Measurements from ENCODE around the gene EDN2.

Gene EDN2

DNA sequence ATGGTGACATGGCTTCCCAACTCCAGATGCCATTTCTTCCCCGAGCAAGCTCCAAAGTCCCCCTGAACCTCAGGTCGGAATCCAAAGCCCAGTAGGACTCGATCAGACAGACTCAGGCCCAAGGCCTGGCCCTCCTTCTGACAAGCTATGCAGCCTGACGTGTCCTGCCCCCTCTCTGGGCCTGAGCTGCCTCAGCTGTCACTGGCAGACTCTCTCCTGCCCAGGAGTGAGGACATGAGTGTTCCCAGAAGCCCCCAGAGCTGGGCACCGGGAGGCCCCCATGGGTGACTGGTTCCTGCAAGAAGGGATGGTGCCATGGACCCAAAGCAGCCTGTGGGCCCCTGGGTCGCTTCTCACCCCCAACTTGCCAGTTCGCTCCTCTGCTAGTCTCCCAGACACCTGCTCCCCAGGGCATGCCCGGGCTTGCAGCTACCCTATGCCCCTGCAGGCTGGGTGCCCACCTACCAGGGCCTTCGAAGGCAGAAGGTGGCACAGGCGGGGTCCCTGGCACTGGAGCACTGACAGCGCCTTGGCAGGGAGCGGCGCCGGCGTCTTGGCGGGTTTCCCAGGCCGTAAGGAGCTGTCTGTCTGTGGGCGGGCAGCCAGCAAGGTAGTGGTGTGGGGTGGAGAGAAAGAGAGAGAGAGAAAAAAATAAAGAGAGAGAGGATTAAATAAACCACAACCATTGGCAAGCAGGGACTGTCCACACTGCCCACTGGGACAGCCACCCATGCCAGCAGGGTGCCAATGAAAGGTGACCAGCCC is 2.3 kb downstream of the EDN2 start:
- peak; percentile 44 for DNase-seq

GRCh38 chr1:41481109-41481775 is 3.2 kb downstream of the EDN2 start:
- DNase-seq, result no peak

DNA sequence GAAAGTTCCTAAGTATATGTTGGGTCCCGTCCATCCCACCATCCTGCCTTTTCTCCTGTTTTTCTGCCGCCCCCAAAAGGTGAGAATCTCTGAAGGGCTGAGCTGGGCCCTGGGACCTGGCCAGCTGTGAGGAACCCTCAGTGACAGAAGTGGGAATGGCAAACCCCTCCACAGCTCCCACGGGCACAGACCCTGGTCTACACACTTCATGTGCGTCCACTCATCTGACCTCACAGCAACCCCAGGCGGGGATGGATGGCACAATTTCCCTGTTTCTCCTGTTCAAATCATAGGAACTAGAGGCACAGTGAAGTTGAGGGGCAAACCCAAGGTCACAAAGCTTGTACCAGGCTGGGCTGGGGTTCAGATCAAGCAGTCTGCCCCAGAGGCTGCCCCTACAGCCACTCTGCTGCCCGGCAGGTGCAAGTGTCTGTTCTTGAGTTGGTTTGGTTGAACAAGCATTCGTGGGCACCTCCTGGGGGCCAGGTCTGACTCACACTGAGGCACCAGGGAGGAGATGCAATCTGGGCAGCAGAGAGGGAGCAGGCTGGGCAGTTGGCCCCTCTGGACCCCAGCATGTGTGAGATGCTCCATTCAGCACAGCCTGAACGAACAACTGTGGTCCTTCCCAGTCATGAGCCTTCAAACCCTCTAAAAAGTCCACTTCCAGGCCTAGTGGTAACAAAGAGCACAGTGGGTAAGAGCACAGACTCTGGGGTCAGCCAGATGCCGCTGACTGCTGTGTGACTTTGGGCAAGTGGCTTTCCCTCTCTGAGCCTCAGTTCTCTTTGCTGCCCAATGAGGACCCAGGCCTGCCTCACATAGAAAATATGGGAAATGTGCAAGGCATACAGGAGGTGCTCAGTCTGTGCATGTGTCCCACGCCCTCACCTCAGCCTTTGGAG is 4.0 kb downstream of the EDN2 start:
- DNase-seq, result no peak

DNA sequence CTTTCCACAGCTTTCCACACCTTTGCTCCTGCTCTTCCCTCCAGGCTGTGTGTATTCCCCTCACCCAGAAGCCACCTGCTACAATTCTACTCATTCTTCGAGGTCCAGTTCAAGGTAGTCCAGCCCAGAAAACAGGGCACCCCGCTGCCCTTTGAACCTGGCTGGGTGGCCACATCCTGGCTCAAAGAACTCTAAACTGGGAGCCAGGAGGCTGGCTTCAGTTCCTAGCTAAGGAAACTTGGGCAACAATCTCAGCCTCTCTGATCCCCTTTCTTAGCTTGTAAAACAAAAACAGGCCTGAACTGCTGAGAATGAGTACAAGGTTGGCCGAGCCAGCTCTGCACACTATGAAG is 4.7 kb downstream of the EDN2 start:
- no peak for DNase-seq

DNA sequence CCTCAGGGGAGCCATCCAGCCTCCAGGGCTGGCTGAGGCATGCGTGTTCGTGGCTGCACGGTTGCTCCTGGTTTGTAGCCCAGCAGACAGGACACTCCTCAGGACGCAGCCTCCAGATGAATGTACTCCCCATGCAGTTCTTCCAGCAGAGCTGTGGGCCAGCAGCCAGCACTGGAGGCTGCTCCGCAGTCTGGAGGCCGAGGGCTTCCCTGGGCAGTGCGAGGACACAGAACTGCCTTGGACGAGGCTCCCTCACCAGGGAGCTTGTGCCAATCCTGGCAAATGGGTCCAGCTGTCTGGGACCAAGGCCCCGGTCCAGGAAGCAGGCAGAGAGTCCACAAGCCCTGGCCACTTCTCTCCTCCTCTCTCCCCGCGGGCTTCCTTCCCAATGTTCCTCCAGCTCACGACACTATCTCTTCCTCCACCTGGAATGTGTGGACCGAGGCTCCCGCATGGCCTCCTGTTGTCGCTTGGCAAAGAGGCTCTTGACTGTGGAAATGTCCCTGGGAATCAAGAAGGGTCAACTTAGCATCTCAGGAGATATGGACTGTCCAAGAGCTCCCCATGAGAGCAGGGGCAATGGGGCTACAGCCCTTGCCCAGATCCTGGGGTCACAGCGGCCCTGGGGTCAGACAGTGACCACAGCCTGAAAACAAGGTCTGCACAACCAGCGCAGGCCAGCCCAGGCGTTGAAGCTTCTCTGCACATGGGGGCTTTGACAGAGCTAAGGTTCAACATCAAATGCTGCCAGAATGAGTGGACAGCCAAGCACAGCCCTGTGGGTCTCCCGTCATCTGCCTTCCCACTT is 5.3 kb downstream of the EDN2 start:
- no peak for DNase-seq

DNA sequence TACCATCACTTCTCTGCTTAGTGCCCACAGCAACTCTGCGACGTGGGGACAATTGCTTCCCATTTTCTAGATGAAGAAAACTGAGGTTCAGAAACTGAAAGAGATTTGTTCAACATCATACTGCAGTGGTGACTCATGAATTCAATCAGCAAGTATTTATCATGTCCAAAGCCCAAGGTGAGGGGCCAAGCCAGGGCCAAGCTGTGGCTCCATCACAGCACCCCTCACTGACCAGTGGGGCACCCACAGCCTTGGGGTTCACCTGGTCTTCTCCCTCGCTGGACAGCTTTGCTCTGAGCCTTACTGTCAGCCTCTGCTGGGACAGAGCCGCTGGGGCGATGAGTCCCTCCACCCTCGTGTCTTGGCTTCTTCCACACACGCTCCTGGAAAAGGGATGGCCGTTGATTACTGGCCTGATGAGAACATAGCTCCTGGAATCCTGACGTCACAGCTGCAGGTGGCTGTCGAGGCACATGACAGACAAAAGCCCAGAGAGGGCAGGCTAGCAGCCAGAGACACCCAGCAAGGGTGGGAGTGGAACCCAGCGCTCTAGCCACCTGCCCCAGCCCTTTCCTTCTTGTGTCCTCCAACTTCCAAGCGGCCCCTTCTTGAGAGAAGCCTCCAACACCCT is 6.2 kb downstream of the EDN2 start:
- DNase-seq, result no peak

- no peak for DNase-seq
Observed at GRCh38 chr1:41476807-41477361, 7.6 kb downstream of the EDN2 start.

GRCh38 chr1:41475859-41476567 is 8.5 kb downstream of the EDN2 start:
- no peak for DNase-seq

DNA sequence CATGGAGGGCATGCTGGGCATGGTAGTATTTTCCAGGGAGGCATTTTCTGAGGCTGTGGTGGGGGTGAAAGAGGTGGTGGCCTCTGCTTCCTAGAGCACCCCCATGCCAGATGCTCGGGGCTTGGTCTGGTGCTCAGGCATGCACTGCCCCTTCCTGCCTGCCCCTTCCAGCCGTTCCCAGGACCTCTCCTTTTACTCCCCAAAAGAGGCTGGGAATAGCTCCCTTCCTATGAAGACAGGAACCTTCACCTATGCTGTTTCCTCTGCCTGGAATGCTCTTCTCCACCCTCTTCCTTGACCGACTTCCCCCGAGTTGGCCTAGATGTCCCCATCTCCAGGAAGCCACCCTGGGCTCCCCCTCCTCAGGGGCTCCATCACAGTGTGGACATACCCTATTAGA is 9.1 kb downstream of the EDN2 start:
- DNase-seq, result no peak

GRCh38 chr1:41474490-41475271 is 9.8 kb downstream of the EDN2 start:
- DNase-seq, result peak; percentile 69

GRCh38 chr1:41473738-41474362 is 10.6 kb downstream of the EDN2 start:
- no peak for DNase-seq

GRCh38 chr1:41471658-41472057 is 12.8 kb downstream of the EDN2 start:
- no peak for DNase-seq

DNA sequence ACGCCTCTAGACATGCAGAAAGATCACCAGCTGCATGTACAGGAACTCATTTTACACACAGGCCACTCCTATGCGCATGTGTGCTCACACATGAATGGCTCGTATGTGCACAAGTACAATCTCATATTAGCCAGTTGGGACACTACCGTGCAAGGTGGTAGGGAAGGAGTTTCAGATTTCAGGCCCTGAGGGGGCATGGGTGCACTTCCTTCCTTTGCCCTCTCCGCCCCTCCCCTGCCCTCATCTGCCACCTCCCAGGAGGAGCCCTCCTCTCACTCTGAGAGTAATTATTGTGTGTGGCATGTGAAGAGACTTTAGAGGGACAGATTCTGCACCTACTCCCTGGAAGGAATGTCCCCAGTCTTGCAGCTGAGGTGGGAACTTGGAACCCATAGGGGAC is 14.8 kb downstream of the EDN2 start:
- no peak for DNase-seq

GRCh38 chr1:41468122-41468762 is 16.2 kb downstream of the EDN2 start:
- DNase-seq, result no peak

GRCh38 chr1:41467673-41468072 is 16.8 kb downstream of the EDN2 start:
- no peak for DNase-seq

DNA sequence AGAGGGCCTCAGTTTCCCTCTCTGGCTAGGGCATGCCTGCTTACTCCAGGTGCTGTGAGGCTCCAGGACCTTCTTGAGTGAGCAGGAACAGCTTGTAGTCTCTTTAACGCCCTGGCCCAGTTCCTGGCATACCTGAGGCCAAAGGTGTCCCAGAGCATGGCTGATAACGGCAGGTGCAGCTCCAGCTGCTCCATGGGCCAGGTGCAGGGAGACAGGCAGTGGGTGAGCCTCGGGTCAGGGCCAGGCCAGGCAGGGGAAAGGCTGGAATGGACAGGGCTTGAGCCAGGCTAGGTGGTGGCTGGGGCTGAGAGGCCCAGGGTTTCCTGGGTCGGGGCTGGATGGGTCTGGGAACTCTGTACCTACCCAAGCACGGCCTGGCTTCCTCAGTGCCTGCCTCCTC is 18.3 kb downstream of the EDN2 start:
- DNase-seq, result no peak

DNA sequence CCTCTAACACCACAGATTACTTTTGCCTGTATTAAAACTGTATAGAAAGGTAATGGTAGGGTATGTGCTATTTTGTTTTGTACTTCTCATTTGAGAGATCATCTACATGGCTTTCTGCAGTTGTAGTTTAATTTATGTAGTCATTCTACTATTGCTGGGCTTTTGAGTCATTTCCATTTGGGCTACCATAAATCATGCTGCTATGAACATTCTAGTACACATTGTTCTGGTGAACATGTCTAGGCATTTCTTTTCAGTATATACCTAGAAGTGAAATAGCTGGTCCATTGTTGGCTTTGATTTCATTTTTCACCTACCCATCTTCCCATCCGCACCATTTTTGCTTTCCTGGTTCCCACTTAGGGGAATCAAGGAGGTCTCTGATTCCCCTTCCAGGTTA is 18.7 kb downstream of the EDN2 start:
- no peak for DNase-seq

GRCh38 chr1:41464885-41465284 is 19.6 kb downstream of the EDN2 start:
- peak; percentile 85 for DNase-seq

DNA sequence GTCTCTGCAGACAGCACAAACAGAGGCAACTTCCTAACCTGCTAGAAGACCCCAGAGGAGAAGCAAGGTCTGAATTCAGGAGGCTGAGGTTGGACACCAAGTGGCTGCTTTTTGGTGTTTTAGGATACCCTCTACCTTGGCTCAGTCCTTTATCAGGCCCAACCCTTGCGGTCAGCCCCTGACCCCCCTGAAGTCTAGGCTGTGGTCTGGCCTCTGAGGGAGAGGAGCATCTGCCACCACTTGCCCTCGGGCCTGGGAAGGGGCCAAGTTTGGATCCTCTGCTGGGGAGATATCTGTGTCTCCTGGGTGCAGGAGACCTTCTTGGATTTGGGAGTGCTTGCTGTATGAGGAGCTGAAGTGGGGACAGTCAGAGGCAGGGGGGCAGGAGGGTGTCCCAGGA is 21.0 kb downstream of the EDN2 start:
- no peak for DNase-seq

GRCh38 chr1:41462680-41463004 is 21.8 kb downstream of the EDN2 start:
- DNase-seq, result no peak
